ENCODE data around the gene QPRT. TPM values are rescaled to one million over a fixed set of nuclear protein-coding genes. Genes with fewer than 3 reads are reported as not detected.
A peak's percentile ranks its signal among the peaks of the same experiment; 100 is the strongest.

QPRT gene
- total RNA-seq, 1 experiment from 2014 or later = 31.1 TPM

DNA sequence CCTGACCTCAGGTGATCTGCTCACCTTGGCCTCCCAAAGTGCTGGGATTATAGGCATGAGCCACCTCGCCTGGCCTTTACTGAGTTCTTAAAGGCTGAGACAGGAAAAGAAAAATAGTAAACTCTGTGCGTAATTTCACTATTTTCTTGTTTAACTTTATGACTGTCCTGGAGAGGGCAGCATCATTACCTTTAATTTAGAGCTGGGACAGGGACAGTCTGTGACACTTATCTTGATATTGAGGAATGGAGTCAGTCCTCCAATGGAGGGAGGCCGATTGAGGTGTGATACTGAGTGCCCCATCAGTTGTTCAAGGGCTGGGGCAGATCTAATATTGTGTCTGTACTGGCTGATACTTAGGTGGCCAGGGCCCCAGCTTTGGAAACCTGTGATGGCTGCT lies 37.4 kb upstream of the QPRT start:
- no peaks in the 10 kb centered on the region for H3K9me3 ChIP-seq (ENCODE audit: low read depth, low read length, poor library complexity, severe bottlenecking)
- ChIA-PET CTCF (no interaction called here), POLR2A (ENCODE audit: low non-redundant PET) (interaction anchor here (0.6 kb wide), 1 partner anchor 616 kb away, joined by 3 read pairs; no protein-coding TSS in a partner anchor)
- H3K36me3 ChIP-seq (ENCODE audit: insufficient read depth, low read length, poor library complexity, severe bottlenecking) = no peaks in the 10 kb centered on the region
- no peak for DNase-seq (ENCODE audit: low spot score)
- BruUV-seq (replicated peaks) = no TSS peak
- H3K4me1 ChIP-seq (ENCODE audit: insufficient read depth, low read length, poor library complexity, severe bottlenecking) = no peaks in the 10 kb centered on the region
- H3K27ac ChIP-seq (ENCODE audit: low read depth, low read length, poor library complexity, severe bottlenecking) = no peak overlapping the region
- H3K27me3 ChIP-seq (replicated peaks; ENCODE audit: insufficient read depth, low read depth, low read length, poor library complexity) = no peaks in the 10 kb centered on the region
- TF ChIP-seq, protein P1, sequence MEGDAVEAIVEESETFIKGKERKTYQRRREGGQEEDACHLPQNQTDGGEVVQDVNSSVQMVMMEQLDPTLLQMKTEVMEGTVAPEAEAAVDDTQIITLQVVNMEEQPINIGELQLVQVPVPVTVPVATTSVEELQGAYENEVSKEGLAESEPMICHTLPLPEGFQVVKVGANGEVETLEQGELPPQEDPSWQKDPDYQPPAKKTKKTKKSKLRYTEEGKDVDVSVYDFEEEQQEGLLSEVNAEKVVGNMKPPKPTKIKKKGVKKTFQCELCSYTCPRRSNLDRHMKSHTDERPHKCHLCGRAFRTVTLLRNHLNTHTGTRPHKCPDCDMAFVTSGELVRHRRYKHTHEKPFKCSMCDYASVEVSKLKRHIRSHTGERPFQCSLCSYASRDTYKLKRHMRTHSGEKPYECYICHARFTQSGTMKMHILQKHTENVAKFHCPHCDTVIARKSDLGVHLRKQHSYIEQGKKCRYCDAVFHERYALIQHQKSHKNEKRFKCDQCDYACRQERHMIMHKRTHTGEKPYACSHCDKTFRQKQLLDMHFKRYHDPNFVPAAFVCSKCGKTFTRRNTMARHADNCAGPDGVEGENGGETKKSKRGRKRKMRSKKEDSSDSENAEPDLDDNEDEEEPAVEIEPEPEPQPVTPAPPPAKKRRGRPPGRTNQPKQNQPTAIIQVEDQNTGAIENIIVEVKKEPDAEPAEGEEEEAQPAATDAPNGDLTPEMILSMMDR (conservative IDR thresholded peaks at IDR 0.05; ENCODE audit: low read depth, low read length) = 0 out of 2 replicates have a peak, but pooled peaks have one; percentile 28
- no peak for TF ChIP-seq EZH2 (IDR thresholded peaks at IDR 0.05; ENCODE audit: borderline replicate concordance, low read depth, low read length, poor library complexity, severe bottlenecking)
- no peak overlapping the region for H3K4me3 ChIP-seq (ENCODE audit: low read depth, low read length, poor library complexity, severe bottlenecking)
- intact Hi-C loops (cut with micrococcal nuclease; ENCODE audit: unreplicated experiment) = no loop called here

DNA sequence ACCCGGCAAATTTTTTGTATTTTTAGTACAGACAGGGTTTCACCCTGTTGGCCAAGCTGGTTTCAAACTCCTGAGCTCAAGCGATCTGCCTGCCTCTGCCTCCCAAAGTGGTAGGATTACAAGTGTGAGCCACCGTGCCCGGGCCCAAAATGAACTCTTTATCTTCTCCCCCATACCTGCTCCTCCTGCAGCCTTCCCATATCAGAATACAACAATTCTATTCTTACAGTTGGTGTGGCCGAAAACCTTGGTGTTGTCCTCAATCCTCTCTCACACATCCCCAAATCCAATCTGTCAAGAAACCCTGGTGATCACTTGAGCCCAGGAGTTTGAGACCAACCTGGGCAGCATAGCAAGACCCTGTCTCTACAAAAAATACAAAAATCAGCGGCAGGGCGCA lies 35.4 kb upstream of the QPRT start:
- intact Hi-C loops (cut with micrococcal nuclease; ENCODE audit: unreplicated experiment) = no loop called here
- H3K36me3 ChIP-seq (ENCODE audit: insufficient read depth, low read length, poor library complexity, severe bottlenecking) = no peaks in the 10 kb centered on the region
- no peaks in the 10 kb centered on the region for H3K27me3 ChIP-seq (replicated peaks; ENCODE audit: insufficient read depth, low read depth, low read length, poor library complexity)
- H3K4me3 ChIP-seq (ENCODE audit: low read depth, low read length, poor library complexity, severe bottlenecking) = no peak overlapping the region
- ChIA-PET CTCF (no interaction called here), POLR2A (ENCODE audit: low non-redundant PET) (no interaction called here)
- no peak overlapping the region for H3K27ac ChIP-seq (ENCODE audit: low read depth, low read length, poor library complexity, severe bottlenecking)
- H3K4me1 ChIP-seq (ENCODE audit: insufficient read depth, low read length, poor library complexity, severe bottlenecking) = no peaks in the 10 kb centered on the region
- H3K9me3 ChIP-seq (ENCODE audit: low read depth, low read length, poor library complexity, severe bottlenecking) = no peaks in the 10 kb centered on the region
- TF ChIP-seq EZH2 (IDR thresholded peaks at IDR 0.05; ENCODE audit: borderline replicate concordance, low read depth, low read length, poor library complexity, severe bottlenecking) = no peak
- TF ChIP-seq, protein P1 (conservative IDR thresholded peaks at IDR 0.05; ENCODE audit: low read depth, low read length) = no peak
- BruUV-seq (replicated peaks) = no TSS peak
- no peak for DNase-seq (ENCODE audit: low spot score)

DNA sequence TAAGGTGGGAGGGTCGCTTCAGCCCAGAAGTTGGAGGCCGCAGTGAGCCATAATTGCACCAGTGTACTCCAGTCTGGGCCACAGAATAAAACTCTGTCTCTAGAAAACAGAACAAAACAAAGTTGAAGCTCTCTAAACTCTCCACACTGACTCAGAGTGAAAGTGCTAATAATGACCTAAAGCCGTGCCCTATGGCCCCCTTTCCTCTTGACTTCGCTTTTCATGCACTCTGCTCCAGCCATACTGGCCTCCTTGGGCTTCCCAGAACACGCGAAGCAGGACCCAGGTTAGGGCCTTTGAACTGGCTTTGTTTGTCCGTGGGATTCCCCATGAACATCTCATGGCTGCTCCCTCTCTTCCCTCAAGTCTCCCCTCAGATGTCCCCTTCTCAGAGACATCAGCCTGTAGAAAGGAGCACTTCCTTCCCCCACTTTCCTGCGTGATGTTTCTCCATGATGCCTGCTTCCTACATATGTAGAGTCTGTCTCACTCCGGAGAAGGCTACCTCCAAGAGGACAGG lies 34.6 kb upstream of the QPRT start:
- intact Hi-C loops (cut with micrococcal nuclease; ENCODE audit: unreplicated experiment) = no loop called here
- POLR2A ChIA-PET (ENCODE audit: low non-redundant PET) = no interaction called here

More for the DNA sequence above, 34.6 kb upstream of the QPRT start:
- Histone ChIP-seq H3K27me3 (replicated peaks; ENCODE audit: insufficient read depth, low read depth, low read length, poor library complexity) (no peaks in the 10 kb centered on the region), H3K9me3 (ENCODE audit: low read depth, low read length, poor library complexity, severe bottlenecking) (no peaks in the 10 kb centered on the region), H3K4me3 (ENCODE audit: low read depth, low read length, poor library complexity, severe bottlenecking) (no peak overlapping the region), H3K36me3 (ENCODE audit: insufficient read depth, low read length, poor library complexity, severe bottlenecking) (no peaks in the 10 kb centered on the region), H3K4me1 (ENCODE audit: insufficient read depth, low read length, poor library complexity, severe bottlenecking) (no peaks in the 10 kb centered on the region), H3K27ac (ENCODE audit: low read depth, low read length, poor library complexity, severe bottlenecking) (no peak overlapping the region)
- TF ChIP-seq, protein P1 (conservative IDR thresholded peaks at IDR 0.05; ENCODE audit: low read depth, low read length) = no peak
- no peak for TF ChIP-seq EZH2 (IDR thresholded peaks at IDR 0.05; ENCODE audit: borderline replicate concordance, low read depth, low read length, poor library complexity, severe bottlenecking)
- no peak for DNase-seq (ENCODE audit: low spot score)
- CTCF ChIA-PET = no interaction called here
- BruUV-seq (replicated peaks) = no TSS peak

All from A673 (cell line).